CD4-positive, alpha-beta T cell treated with Interleukin-4 for 1 hour (primary cell): ENCODE data around the gene CCHCR1.
A peak's percentile ranks its signal among the peaks of the same experiment; 100 is the strongest.
"Not testable (repeated sequence)": the region's sequence is repeated elsewhere in the genome, so short reads cannot be mapped to it uniquely, and the experiment has no call there.

Source experiments
- DNase-seq, 2 donors: peaks; one replicate each; pipeline ENCODE4 v3.0.0-alpha.2; 2020 to 2022

The CCHCR1 gene

GRCh38 chr6:31157513-31158139, at the start of gene CCHCR1:
Gene CCHCR1 (minus strand): TSS chr6:31157802. CDS start chr6:31157600, 202 bp downstream.
- no peak for DNase-seq

GRCh38 chr6:31205638-31206037, 48.0 kb upstream of the CCHCR1 start:
- no peak for DNase-seq

- DNase-seq, result no peak
Observed at GRCh38 chr6:31204751-31205145, 47.1 kb upstream of the CCHCR1 start.

GRCh38 chr6:31203345-31203979, 45.9 kb upstream of the CCHCR1 start:
- peak; percentile 64 to 67 for DNase-seq

GRCh38 chr6:31202259-31203166, 44.9 kb upstream of the CCHCR1 start:
- no peak for DNase-seq

GRCh38 chr6:31199105-31199452, 41.5 kb upstream of the CCHCR1 start:
- DNase-seq, result not testable (repeated sequence)

- DNase-seq, result peak; percentile 97
Observed at GRCh38 chr6:31197559-31198305, 40.1 kb upstream of the CCHCR1 start.

- peak; percentile 21 to 35 for DNase-seq
Observed at GRCh38 chr6:31196251-31197022, 38.8 kb upstream of the CCHCR1 start.

GRCh38 chr6:31195308-31195979, 37.8 kb upstream of the CCHCR1 start:
- DNase-seq, result not testable (repeated sequence)

- no peak for DNase-seq
Observed at GRCh38 chr6:31194061-31194834, 36.6 kb upstream of the CCHCR1 start.

- no peak for DNase-seq
Observed at GRCh38 chr6:31193206-31193605, 35.6 kb upstream of the CCHCR1 start.

GRCh38 chr6:31192431-31193105, 35.0 kb upstream of the CCHCR1 start:
- DNase-seq, result peak; percentile 70 to 74

- DNase-seq, result no peak
Observed at GRCh38 chr6:31190488-31190887, 32.9 kb upstream of the CCHCR1 start.

GRCh38 chr6:31189223-31189622, 31.6 kb upstream of the CCHCR1 start:
- not testable (repeated sequence) for DNase-seq

GRCh38 chr6:31187780-31188194, 30.2 kb upstream of the CCHCR1 start:
- no peak for DNase-seq

- DNase-seq, result no peak
Observed at GRCh38 chr6:31186052-31186734, 28.6 kb upstream of the CCHCR1 start.

- not testable (repeated sequence) for DNase-seq
Observed at GRCh38 chr6:31185695-31186051, 28.1 kb upstream of the CCHCR1 start.

- not testable (repeated sequence) for DNase-seq
Observed at GRCh38 chr6:31183859-31184258, 26.3 kb upstream of the CCHCR1 start.

- DNase-seq, result not testable (repeated sequence)
Observed at GRCh38 chr6:31183287-31183686, 25.7 kb upstream of the CCHCR1 start.

GRCh38 chr6:31180500-31180899, 22.9 kb upstream of the CCHCR1 start:
- peak; percentile 73 to 83 for DNase-seq
